Adrenal gland (tissue), 5 donors: ENCODE results near the gene ARHGEF26.

Source experiments
- CTCF ChIP-seq, 6 experiments: fragments of 450-650 bp in 4 of 6; fragments of 200-600 bp in 2 of 6; sonication (generic) in 1 of 6; IDR thresholded peaks; 1 replicate in 5 of 6; 2 replicates in 1 of 6; pipeline versions ENCODE4 v1.5.1 to v1.8.0; 2016 to 2021; ENCODE audit warnings: antibody characterized with exemption in 6 of 6, mild to moderate bottlenecking in 2 of 6, moderate library complexity in 1 of 6
- POLR2A ChIP-seq, 2 donors: fragments of 450-650 bp; IDR thresholded peaks; one replicate each; pipeline ENCODE4 v1.6.1; 2017; ENCODE audit warnings: antibody characterized with exemption in 2 of 2, mild to moderate bottlenecking in 2 of 2, moderate library complexity in 1 of 2
- donor health status: DM: no; HTN: no; CAD: no.

GRCh38 chr3:154148541-154148940, 27.4 kb downstream of the ARHGEF26 start:
- TF ChIP-seq POLR2A (IDR thresholded peaks at IDR 0.05) (no peak), CTCF (IDR thresholded peaks at IDR 0.05) (no peak)
